HEK293T (cell line): ENCODE measurements around the gene MEGF9.

Experiments
- CTCF ChIA-PET: fragments of 350-600 bp; formaldehyde crosslinking; extraction: SDS; loops from one replicate; lab custom pipeline; 2021; ENCODE audit warnings: antibody characterized with exemption, inconsistent platforms; lab: Yijun Ruan, JAX
- POLR2A ChIA-PET: fragments of 350-600 bp; formaldehyde crosslinking; extraction: SDS; loops from one replicate; lab custom pipeline; 2020; ENCODE audit warnings: antibody characterized with exemption, inconsistent platforms; lab: Yijun Ruan, JAX
- DNase-seq: peaks from one replicate; pipeline ENCODE4 v3.0.0; 2012; ENCODE audit warnings: mixed read lengths; ENCODE audit errors: extremely low spot score
- ARNT ChIP-seq: fragments of 450-650 bp; IDR thresholded peaks from 2 replicates; pipeline ENCODE4 v1.6.1; 2017; ENCODE audit warnings: mild to moderate bottlenecking
- BHLHE40 ChIP-seq: fragments of 450-650 bp; IDR thresholded peaks from 2 replicates; pipeline ENCODE4 v1.6.1; 2016; ENCODE audit warnings: mild to moderate bottlenecking, moderate library complexity, borderline replicate concordance
- CTBP1 ChIP-seq: fragments of 450-650 bp; IDR thresholded peaks from 2 replicates; pipeline ENCODE4 v1.6.1; 2016; ENCODE audit warnings: borderline replicate concordance
- ELF4 ChIP-seq: fragments of 450-650 bp; IDR thresholded peaks from 2 replicates; pipeline ENCODE4 v1.6.1; 2017; ENCODE audit warnings: antibody characterized with exemption
- FOXA1 ChIP-seq: fragments of 450-650 bp; IDR thresholded peaks from 2 replicates; pipeline ENCODE4 v1.6.1; 2016; ENCODE audit warnings: mild to moderate bottlenecking
- FOXK2 ChIP-seq: fragments of 450-650 bp; IDR thresholded peaks from 2 replicates; pipeline ENCODE4 v1.6.1; 2016; ENCODE audit warnings: mild to moderate bottlenecking
- FOXM1 ChIP-seq: fragments of 450-650 bp; IDR thresholded peaks from 2 replicates; pipeline ENCODE4 v1.6.1; 2017; ENCODE audit warnings: mild to moderate bottlenecking, borderline replicate concordance
- HDGF ChIP-seq: fragments of 450-650 bp; IDR thresholded peaks from 2 replicates; pipeline ENCODE4 v1.6.1; 2017; ENCODE audit warnings: antibody characterized with exemption, borderline replicate concordance
- L3MBTL2 ChIP-seq: fragments of 450-650 bp; conservative IDR thresholded peaks from 2 replicates; pipeline ENCODE4 v1.6.1; 2016; ENCODE audit warnings: mild to moderate bottlenecking
- LEF1 ChIP-seq: fragments of 450-650 bp; IDR thresholded peaks from 2 replicates; pipeline ENCODE4 v1.6.1; 2017; ENCODE audit warnings: mild to moderate bottlenecking, borderline replicate concordance
- NFRKB ChIP-seq: fragments of 450-650 bp; IDR thresholded peaks from 2 replicates; pipeline ENCODE4 v1.6.1; 2016; ENCODE audit warnings: mild to moderate bottlenecking, moderate library complexity
- SP1 ChIP-seq: fragments of 450-650 bp; IDR thresholded peaks from 2 replicates; pipeline ENCODE4 v1.6.1; 2017
- SUZ12 ChIP-seq: fragments of 450-650 bp; IDR thresholded peaks from 2 replicates; pipeline ENCODE4 v1.6.1; 2016; ENCODE audit warnings: mild to moderate bottlenecking
- TARDBP ChIP-seq: fragments of 450-650 bp; IDR thresholded peaks from 2 replicates; pipeline ENCODE4 v1.6.1; 2016
- ZNF384 ChIP-seq: fragments of 450-650 bp; IDR thresholded peaks from 2 replicates; pipeline ENCODE4 v1.6.1; 2016
- TF ChIP-seq, protein P1 (sequence below): fragments of 450-650 bp; IDR thresholded peaks from 2 replicates; pipeline ENCODE4 v1.6.1; 2016

Gene MEGF9

GRCh38 chr9:120681121-120681520 lies 33.1 kb downstream of the MEGF9 start:
- ChIA-PET POLR2A (no interaction called here), CTCF (no interaction called here)
- TF ChIP-seq CTBP1 (no peak), L3MBTL2 (no peak), NFRKB (no peak), ELF4 (no peak), SP1 (no peak), LEF1 (no peak), FOXM1 (no peak), FOXK2 (no peak), ARNT (no peak), BHLHE40 (no peak), ZNF384 (no peak), FOXA1 (no peak), SUZ12 (no peak), HDGF (no peak)
- TF ChIP-seq, protein P1, sequence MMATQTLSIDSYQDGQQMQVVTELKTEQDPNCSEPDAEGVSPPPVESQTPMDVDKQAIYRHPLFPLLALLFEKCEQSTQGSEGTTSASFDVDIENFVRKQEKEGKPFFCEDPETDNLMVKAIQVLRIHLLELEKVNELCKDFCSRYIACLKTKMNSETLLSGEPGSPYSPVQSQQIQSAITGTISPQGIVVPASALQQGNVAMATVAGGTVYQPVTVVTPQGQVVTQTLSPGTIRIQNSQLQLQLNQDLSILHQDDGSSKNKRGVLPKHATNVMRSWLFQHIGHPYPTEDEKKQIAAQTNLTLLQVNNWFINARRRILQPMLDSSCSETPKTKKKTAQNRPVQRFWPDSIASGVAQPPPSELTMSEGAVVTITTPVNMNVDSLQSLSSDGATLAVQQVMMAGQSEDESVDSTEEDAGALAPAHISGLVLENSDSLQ = no peak
- no peak for DNase-seq

GRCh38 chr9:120680579-120680978 lies 33.7 kb downstream of the MEGF9 start:
- DNase-seq = no peak
- POLR2A ChIA-PET = no interaction called here
- CTCF ChIA-PET = no interaction called here
- TF ChIP-seq ZNF384 (no peak), L3MBTL2 (no peak)
- TF ChIP-seq, protein P1 = no peak

DNA sequence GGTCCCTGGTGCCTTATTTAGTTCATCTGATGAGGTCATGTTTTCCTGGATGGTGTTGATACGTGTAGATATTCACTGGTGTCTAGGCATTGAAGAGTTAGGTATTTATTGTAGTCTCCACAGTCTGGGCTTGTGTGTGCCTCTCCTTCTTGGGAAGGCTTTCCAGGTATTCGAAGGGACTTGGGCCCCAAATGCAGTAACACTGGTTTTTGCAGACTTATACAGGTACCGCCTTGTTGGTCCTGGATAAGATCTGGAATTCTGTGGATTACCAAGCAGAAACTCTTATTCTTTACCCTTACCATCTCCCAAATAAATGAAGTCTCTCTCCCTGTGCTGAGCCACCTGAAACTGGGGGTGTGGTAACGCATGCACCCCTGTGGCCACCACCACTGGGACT lies 34.1 kb downstream of the MEGF9 start:
- TF ChIP-seq TARDBP (no peak), NFRKB (no peak)
- no peak for DNase-seq
- POLR2A ChIA-PET = no interaction called here
- CTCF ChIA-PET = no interaction called here

- ChIA-PET POLR2A (interaction anchor here (1.0 kb wide), 1 partner anchor 37 kb away, joined by 3 read pairs; no protein-coding TSS in a partner anchor), CTCF (no interaction called here)
- no peak for TF ChIP-seq SP1
- TF ChIP-seq FOXK2 = no peak
- TF ChIP-seq TARDBP = no peak
- no peak for TF ChIP-seq ZNF384
- TF ChIP-seq ARNT = no peak
- TF ChIP-seq FOXA1 = no peak
- TF ChIP-seq, protein P1 = no peak
- TF ChIP-seq CTBP1 = no peak
- TF ChIP-seq BHLHE40 = no peak
- TF ChIP-seq SUZ12 = no peak
- TF ChIP-seq L3MBTL2 = no peak
- no peak for TF ChIP-seq LEF1
- TF ChIP-seq NFRKB = no peak
- no peak for TF ChIP-seq ELF4
- no peak for TF ChIP-seq FOXM1
- no peak for TF ChIP-seq HDGF
- no peak for DNase-seq
Measured at GRCh38 chr9:120677965-120678364, 36.3 kb downstream of the MEGF9 start.

- ChIA-PET POLR2A (interaction anchor here (1.0 kb wide), 1 partner anchor 39 kb away, joined by 3 read pairs; no protein-coding TSS in a partner anchor), CTCF (interaction anchor here (1.2 kb wide), 1 partner anchor 304 kb away, joined by 4 read pairs; no protein-coding TSS in a partner anchor)
- DNase-seq = no peak
- TF ChIP-seq FOXA1 = no peak
Measured at GRCh38 chr9:120676767-120677402, 37.4 kb downstream of the MEGF9 start.

- TF ChIP-seq CTBP1 = no peak
- TF ChIP-seq HDGF = no peak
- TF ChIP-seq ZNF384 = no peak
- TF ChIP-seq L3MBTL2 = no peak
- no peak for TF ChIP-seq FOXK2
- TF ChIP-seq NFRKB = no peak
- no peak for TF ChIP-seq ARNT
- TF ChIP-seq TARDBP = no peak
- TF ChIP-seq FOXM1 = no peak
- TF ChIP-seq FOXA1 = no peak
- no peak for TF ChIP-seq SUZ12
- no peak for TF ChIP-seq LEF1
- ChIA-PET CTCF (no interaction called here), POLR2A (no interaction called here)
- DNase-seq = no peak
Measured at GRCh38 chr9:120668399-120668798, 45.9 kb downstream of the MEGF9 start.

- POLR2A ChIA-PET = no interaction called here
- DNase-seq = no peak
- TF ChIP-seq FOXM1 = no peak
- CTCF ChIA-PET = no interaction called here
Measured at GRCh38 chr9:120663950-120664349, 50.3 kb downstream of the MEGF9 start.
